NCI-H2196 treated with DMSO at 0.1 percent for 48 hours (cell line): Measurements from ENCODE around the gene ZMAT2.
"Not testable (repeated sequence)": the region's sequence is repeated elsewhere in the genome, so short reads cannot be mapped to it uniquely, and the experiment has no call there.

Experiments
- DNase-seq: peaks from one replicate; lab custom pipeline; 2025; ENCODE audit not compliant: unreplicated experiment; lab: John Stamatoyannopoulos, UW

ZMAT2 gene

GRCh38 chr5:140707812-140708211, 7.6 kb downstream of the ZMAT2 start:
- no peak for DNase-seq

- DNase-seq, result not testable (repeated sequence)
Observed at GRCh38 chr5:140708787-140709186, 8.5 kb downstream of the ZMAT2 start.

GRCh38 chr5:140710899-140711552, 10.8 kb downstream of the ZMAT2 start:
- peak; percentile 75 for DNase-seq

- no peak for DNase-seq
Observed at GRCh38 chr5:140711794-140712193, 11.5 kb downstream of the ZMAT2 start.

DNA sequence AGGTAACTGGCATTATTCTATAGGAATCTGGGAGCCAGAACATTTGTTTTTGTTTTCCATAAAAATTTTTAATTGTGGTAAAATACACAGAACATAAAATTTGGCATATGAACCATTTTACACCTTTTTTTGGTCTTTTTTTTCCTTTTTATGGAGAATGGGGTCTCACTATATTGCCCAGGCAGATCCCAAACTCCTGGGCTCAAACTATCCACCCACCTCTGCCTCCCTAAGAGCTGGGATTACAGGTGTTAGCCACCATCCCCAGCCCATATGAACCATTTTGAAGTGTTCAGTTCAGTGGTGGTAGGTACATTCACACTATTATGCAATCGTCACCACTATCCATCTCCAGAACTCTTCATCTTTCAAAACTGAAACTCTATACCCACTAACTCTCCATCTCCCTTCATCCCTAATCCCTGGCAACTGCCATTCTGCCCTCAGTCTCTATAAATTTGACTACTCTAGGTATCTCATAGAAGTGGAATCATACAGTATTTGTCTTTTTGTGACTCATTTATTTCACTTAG, 13.4 kb downstream of the ZMAT2 start:
- DNase-seq, result no peak

DNA sequence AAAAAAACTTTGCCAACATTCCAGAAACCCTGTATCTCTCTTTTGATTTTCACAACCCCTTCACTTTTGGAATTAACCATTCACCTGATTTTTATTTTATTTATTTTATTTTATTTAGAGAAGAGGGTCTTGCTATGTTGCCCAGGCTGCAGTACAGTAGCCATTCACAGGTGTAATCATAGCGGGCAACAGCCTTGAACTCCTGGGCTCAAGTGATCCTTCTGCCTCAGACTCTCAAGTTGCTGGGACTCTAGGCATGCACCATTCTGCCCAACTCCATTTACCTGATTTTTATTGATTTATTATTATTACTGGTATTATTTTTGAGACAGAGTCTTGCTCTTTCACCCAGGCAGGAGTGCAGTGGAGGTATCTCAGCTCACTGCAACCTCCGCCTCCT, 16.0 kb downstream of the ZMAT2 start:
- DNase-seq, result not testable (repeated sequence)

DNA sequence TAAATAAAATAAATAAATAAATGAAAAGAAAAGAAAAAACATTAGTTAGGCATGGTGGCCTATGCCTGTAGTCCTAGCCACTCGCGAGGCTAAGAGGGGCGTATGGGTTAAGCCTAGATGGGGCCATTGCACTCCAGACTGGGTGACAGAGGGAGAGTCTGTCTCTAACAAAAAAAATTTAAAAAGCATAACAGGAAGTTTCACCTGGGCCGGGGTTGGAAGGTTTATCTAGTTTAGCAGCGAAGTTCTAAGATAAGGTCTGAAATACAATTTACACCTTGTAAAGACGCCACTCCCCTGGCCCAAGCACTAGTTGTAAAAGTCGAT, 18.0 kb downstream of the ZMAT2 start:
- DNase-seq, result no peak

DNA sequence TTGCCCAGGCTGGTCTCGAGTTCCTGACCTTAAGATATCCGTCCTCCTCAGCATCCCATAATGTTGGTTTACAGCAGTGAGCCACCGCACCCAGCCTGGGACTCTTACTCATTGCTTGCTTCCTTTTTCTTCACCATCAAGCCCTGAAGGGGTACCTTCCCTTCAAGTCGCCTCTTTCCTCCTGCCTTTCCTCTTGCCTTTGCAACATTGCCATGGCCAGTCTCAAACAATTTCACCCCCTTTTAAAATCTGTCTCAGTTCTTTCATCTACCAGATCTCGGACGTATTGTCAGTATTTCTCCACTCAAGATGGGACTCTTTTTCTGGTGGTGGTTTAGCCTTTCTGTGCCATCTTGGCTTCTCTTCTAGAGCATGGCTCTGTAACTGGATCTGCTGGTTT, 20.5 kb downstream of the ZMAT2 start:
- DNase-seq, result not testable (repeated sequence)

GRCh38 chr5:140721395-140721794, 21.1 kb downstream of the ZMAT2 start:
- DNase-seq, result not testable (repeated sequence)

- DNase-seq, result no peak
Observed at GRCh38 chr5:140725799-140726471, 25.7 kb downstream of the ZMAT2 start.

GRCh38 chr5:140733098-140733497, 32.9 kb downstream of the ZMAT2 start:
- no peak for DNase-seq

GRCh38 chr5:140734354-140734753, 34.1 kb downstream of the ZMAT2 start:
- no peak for DNase-seq

DNA sequence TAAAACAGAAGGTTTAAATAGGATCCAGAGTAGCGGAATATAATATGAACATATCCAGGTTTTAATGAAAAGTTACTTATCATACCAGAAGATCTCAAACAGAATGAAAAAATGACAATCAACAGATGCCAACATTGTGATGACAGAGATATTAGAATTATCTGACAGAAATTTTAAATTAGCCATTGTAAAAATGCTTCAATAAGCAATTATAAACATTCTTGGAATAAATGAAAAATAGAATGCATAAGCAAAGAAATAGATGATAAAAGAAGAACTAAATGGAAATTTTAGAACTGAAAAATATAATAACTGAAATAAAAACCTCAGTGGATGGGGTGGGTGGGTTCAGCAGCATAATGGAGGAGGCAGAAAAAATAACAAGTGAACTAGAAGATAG, 37.2 kb downstream of the ZMAT2 start:
- DNase-seq, result no peak

GRCh38 chr5:140741967-140742366, 41.7 kb downstream of the ZMAT2 start:
- no peak for DNase-seq

DNA sequence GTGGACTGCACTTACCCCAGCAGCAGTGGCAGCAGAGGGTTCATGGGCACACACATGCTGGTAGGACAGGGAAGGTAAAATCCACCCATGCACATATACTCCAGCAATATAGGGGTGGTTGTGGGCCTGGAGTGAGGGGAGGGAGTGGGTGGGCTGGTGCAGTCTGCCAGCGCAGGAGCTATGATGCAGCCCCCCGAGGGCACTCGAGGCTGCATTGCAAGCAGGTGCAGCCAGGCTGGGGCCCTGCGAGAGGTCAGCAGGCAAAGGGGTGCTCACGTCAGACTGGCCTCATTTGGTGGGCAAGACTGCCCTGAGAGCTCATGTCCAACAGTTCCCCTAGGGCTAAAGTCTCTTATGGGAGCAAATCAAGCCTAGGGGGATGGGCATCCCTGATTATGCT, 53.3 kb downstream of the ZMAT2 start:
- no peak for DNase-seq
